ENCODE data around the gene LILRA5.
"Not testable (repeated sequence)": the region's sequence is repeated elsewhere in the genome, so short reads cannot be mapped to it uniquely, and the experiment has no call there.

GRCh38 chr19:54322295-54322694 is 9.3 kb upstream of the LILRA5 start:
- not testable (repeated sequence) for TF ChIP-seq CTCF, POLR2A (IDR thresholded peaks at IDR 0.05)

Measured in vagina (tissue), 2 donors.